ENCODE results near the gene ERICH6.

ERICH6 gene

GRCh38 chr3:150736903-150737832, 33.4 kb upstream of the ERICH6 start:
- DNase-seq = no peak

- no peak for DNase-seq
These were observed 32.6 kb upstream of the ERICH6 start for GRCh38 chr3:150736316-150736719.

- no peak for DNase-seq
These were observed 31.0 kb upstream of the ERICH6 start for GRCh38 chr3:150734795-150735119.

- no peak for DNase-seq
These were observed 30.4 kb upstream of the ERICH6 start for GRCh38 chr3:150733936-150734794.

GRCh38 chr3:150733373-150733935, 29.7 kb upstream of the ERICH6 start:
- no peak for DNase-seq

- DNase-seq = no peak
These were observed 26.1 kb upstream of the ERICH6 start for GRCh38 chr3:150729682-150730360.

GRCh38 chr3:150727653-150728502, 24.2 kb upstream of the ERICH6 start:
- DNase-seq = no peak

GRCh38 chr3:150725548-150725947, 21.8 kb upstream of the ERICH6 start:
- DNase-seq = no peak

GRCh38 chr3:150723946-150724345, 20.2 kb upstream of the ERICH6 start:
- no peak for DNase-seq

- no peak for DNase-seq
These were observed 18.5 kb upstream of the ERICH6 start for GRCh38 chr3:150722267-150722666.

GRCh38 chr3:150721285-150722130, 17.8 kb upstream of the ERICH6 start:
- peak; percentile 76 for DNase-seq

- no peak for DNase-seq
These were observed 16.7 kb upstream of the ERICH6 start for GRCh38 chr3:150720444-150720843.

- DNase-seq = no peak
These were observed 6.4 kb upstream of the ERICH6 start for GRCh38 chr3:150710097-150710496.

- peak; percentile 58 for DNase-seq
These were observed 393 bp downstream of the ERICH6 start for GRCh38 chr3:150703299-150703755.

- DNase-seq = no peak
These were observed 4.6 kb downstream of the ERICH6 start for GRCh38 chr3:150699068-150699639.

GRCh38 chr3:150697646-150698045, 6.1 kb downstream of the ERICH6 start:
- DNase-seq = no peak

GRCh38 chr3:150691414-150692040, 12.2 kb downstream of the ERICH6 start:
- DNase-seq = no peak

- DNase-seq = no peak
These were observed 16.1 kb downstream of the ERICH6 start for GRCh38 chr3:150687613-150688012.

- no peak for DNase-seq
These were observed 20.9 kb downstream of the ERICH6 start for GRCh38 chr3:150682824-150683223.

- no peak for DNase-seq
These were observed 21.4 kb downstream of the ERICH6 start for GRCh38 chr3:150682279-150682678.

Data from CD4-positive, alpha-beta T cell treated with Interleukin-12 subunit alpha and Interleukin-12 subunit beta, for 1 hour (primary cell).